Upper lobe of right lung (tissue), 1 donor: ENCODE measurements around the gene LDAF1. TPM values are rescaled to one million over a fixed set of nuclear protein-coding genes. Genes with fewer than 3 reads are reported as not detected.
A peak's percentile ranks its signal among the peaks of the same experiment; 100 is the strongest.
"Not testable (repeated sequence)": the region's sequence is repeated elsewhere in the genome, so short reads cannot be mapped to it uniquely, and the experiment has no call there.

Experiments used
- ATAC-seq: fragments of 200-7000 bp; cut with Tn5 transposase; one replicate; pipeline ENCODE4 v1.9.1; 2020; ENCODE audit warnings: mild to moderate bottlenecking, moderate library complexity
- DNase-seq: peaks from one replicate; pipeline ENCODE4 v3.0.0-alpha.2; 2020
- H3K27ac ChIP-seq: fragments of 200-600 bp; one replicate; pipeline ENCODE4 v1.8.0; 2022
- H3K27me3 ChIP-seq: fragments of 200-600 bp; one replicate; pipeline ENCODE4 v1.8.0; 2022; ENCODE audit warnings: mild to moderate bottlenecking
- H3K36me3 ChIP-seq: fragments of 200-600 bp; one replicate; pipeline ENCODE4 v1.8.0; 2022
- H3K4me1 ChIP-seq: fragments of 200-600 bp; one replicate; pipeline ENCODE4 v1.8.0; 2022
- H3K4me3 ChIP-seq: fragments of 200-600 bp; one replicate; pipeline ENCODE4 v1.8.0; 2022; ENCODE audit warnings: mild to moderate bottlenecking
- H3K9me3 ChIP-seq: fragments of 200-600 bp; one replicate; pipeline ENCODE4 v1.8.0; 2022
- CTCF ChIP-seq: fragments of 200-600 bp; IDR thresholded peaks from one replicate; pipeline ENCODE4 v1.8.0; 2022; ENCODE audit warnings: antibody characterized with exemption
- intact Hi-C: fragments of 100-400 bp; cut with DNase I; formaldehyde crosslinking; loops from one replicate; pipeline ENCODE4 v1.11.0; 2022
- total RNA-seq: library from RNA; stranded (reverse); fragmentation: NEBNext Ultra II Directional; extraction: Animal tissue kit (Norgen Biotek cat#: 25700); gene quantifications from one replicate; pipeline ENCODE4 v1.2.1, GENCODE V29; 2021
- donor health status: DM: no; HTN: yes; CAD: no; lungs with severe emphysema.

The LDAF1 gene
- total RNA-seq, 1 donor from 2014 or later = 33.3 TPM

- no peak for TF ChIP-seq CTCF
- DNase-seq (no peak), ATAC-seq (no peak)
- Histone ChIP-seq H3K27me3 (no peaks in the 10 kb centered on the region), H3K9me3 (no peaks in the 10 kb centered on the region), H3K36me3 (peaks cover 63% of the 10 kb centered on the region), H3K4me1 (peaks cover 11% of the 10 kb centered on the region), H3K27ac (no peak overlapping the region), H3K4me3 (no peak overlapping the region)
- intact Hi-C loops = no loop called here
Observed at GRCh38 chr16:21167360-21167759, 8.9 kb downstream of the LDAF1 start.

- ATAC-seq (no peak), DNase-seq (no peak)
- peaks cover 4% of the 10 kb centered on the region for H3K4me1 ChIP-seq
- H3K4me3 ChIP-seq = no peak overlapping the region
- TF ChIP-seq CTCF = no peak
- intact Hi-C loops = no loop called here
- H3K27me3 ChIP-seq = no peaks in the 10 kb centered on the region
- no peak overlapping the region for H3K27ac ChIP-seq
- no peaks in the 10 kb centered on the region for H3K9me3 ChIP-seq
- H3K36me3 ChIP-seq = peaks cover 65% of the 10 kb centered on the region
Observed at GRCh38 chr16:21167929-21168602, 9.6 kb downstream of the LDAF1 start.

GRCh38 chr16:21169249-21169981 lies 10.9 kb downstream of the LDAF1 start:
- DNase-seq = no peak
- peaks cover 61% of the 10 kb centered on the region for H3K36me3 ChIP-seq
- ATAC-seq = peak; percentile 23
- no peak overlapping the region for H3K4me3 ChIP-seq
- no peak for TF ChIP-seq CTCF
- intact Hi-C loops = no loop called here
- H3K27ac ChIP-seq = no peak overlapping the region
- no peaks in the 10 kb centered on the region for H3K9me3 ChIP-seq
- H3K27me3 ChIP-seq = no peaks in the 10 kb centered on the region
- no peaks in the 10 kb centered on the region for H3K4me1 ChIP-seq

- intact Hi-C loops, H3K27me3 ChIP-seq, DNase-seq, H3K4me1 ChIP-seq, H3K4me3 ChIP-seq, ATAC-seq, H3K27ac ChIP-seq, H3K9me3 ChIP-seq: not testable (repeated sequence)
- H3K36me3 ChIP-seq = peaks cover 62% of the 10 kb centered on the region
Observed at GRCh38 chr16:21170116-21170515, 11.6 kb downstream of the LDAF1 start.

GRCh38 chr16:21172650-21173049 lies 14.2 kb downstream of the LDAF1 start:
- no peak overlapping the region for H3K27ac ChIP-seq
- no peaks in the 10 kb centered on the region for H3K9me3 ChIP-seq
- H3K4me1 ChIP-seq = no peaks in the 10 kb centered on the region
- DNase-seq (no peak), ATAC-seq (no peak)
- no peak for TF ChIP-seq CTCF
- H3K36me3 ChIP-seq = peaks cover 71% of the 10 kb centered on the region
- intact Hi-C loops = no loop called here
- H3K4me3 ChIP-seq = no peak overlapping the region
- H3K27me3 ChIP-seq = no peaks in the 10 kb centered on the region

- TF ChIP-seq CTCF = no peak
- H3K4me1 ChIP-seq = no peaks in the 10 kb centered on the region
- no peak overlapping the region for H3K4me3 ChIP-seq
- intact Hi-C loops = no loop called here
- peaks cover 86% of the 10 kb centered on the region for H3K36me3 ChIP-seq
- ATAC-seq (no peak), DNase-seq (no peak)
- no peak overlapping the region for H3K27ac ChIP-seq
- no peaks in the 10 kb centered on the region for H3K9me3 ChIP-seq
- no peaks in the 10 kb centered on the region for H3K27me3 ChIP-seq
Observed at GRCh38 chr16:21175397-21175796, 16.9 kb downstream of the LDAF1 start.
